H9 (cell line): ENCODE data around the gene POU4F3. TPM values are rescaled to one million over a fixed set of nuclear protein-coding genes. Genes with fewer than 3 reads are reported as not detected.

Experiments
- DNase-seq: peaks from one replicate; pipeline ENCODE4 v3.0.0-alpha.2; 2017
- H2AFZ ChIP-seq: one replicate; pipeline ENCODE4 v1.6.1; 2013; ENCODE audit warnings: mild to moderate bottlenecking, low read length, control low read depth, moderate library complexity
- H2AK5ac ChIP-seq: 2 replicates; pipeline ENCODE4 v1.6.1; 2013; ENCODE audit warnings: low read length, control low read depth, mixed read lengths; ENCODE audit not compliant: insufficient read length
- H2BK120ac ChIP-seq: one replicate; pipeline ENCODE4 v1.6.1; 2013; ENCODE audit warnings: low read depth, mild to moderate bottlenecking, low read length, control low read depth, inconsistent platforms; ENCODE audit not compliant: poor library complexity, severe bottlenecking
- H2BK12ac ChIP-seq: 2 replicates; pipeline ENCODE4 v1.6.1; 2013; ENCODE audit warnings: low read length, control low read depth, mixed read lengths, low read depth; ENCODE audit not compliant: insufficient read length
- H2BK15ac ChIP-seq: 2 replicates; pipeline ENCODE4 v1.6.1; 2013; ENCODE audit warnings: low read depth, low read length, control low read depth
- H2BK20ac ChIP-seq: one replicate; pipeline ENCODE4 v1.6.1; 2013; ENCODE audit warnings: low read depth, mild to moderate bottlenecking, low read length, control low read depth, inconsistent platforms; ENCODE audit not compliant: poor library complexity, severe bottlenecking
- H2BK5ac ChIP-seq: 2 replicates; pipeline ENCODE4 v1.6.1; 2013; ENCODE audit warnings: low read length, control low read depth, mixed read lengths; ENCODE audit not compliant: insufficient read length
- H3K14ac ChIP-seq: 2 replicates; pipeline ENCODE4 v1.6.1; 2013; ENCODE audit warnings: low read length, control low read depth; ENCODE audit not compliant: insufficient read depth
- H3K18ac ChIP-seq: 2 replicates; pipeline ENCODE4 v1.6.1; 2013; ENCODE audit warnings: low read depth, mild to moderate bottlenecking, mixed read lengths, low read length, control low read depth; ENCODE audit not compliant: insufficient read length
- H3K23ac ChIP-seq: 2 replicates; pipeline ENCODE4 v1.6.1; 2013; ENCODE audit warnings: low read length, control low read depth, mixed read lengths, low read depth; ENCODE audit not compliant: insufficient read length
- H3K23me2 ChIP-seq: 2 replicates; pipeline ENCODE4 v1.6.1; 2013; ENCODE audit warnings: low read depth, mild to moderate bottlenecking, mixed read lengths, low read length, control low read depth; ENCODE audit not compliant: insufficient read length, poor library complexity, severe bottlenecking
- H3K27ac ChIP-seq: 2 replicates; pipeline ENCODE4 v1.5.1; 2013; ENCODE audit warnings: low read length, control low read depth, mixed read lengths, low read depth; ENCODE audit not compliant: insufficient read length
- H3K27me3 ChIP-seq: 2 replicates; pipeline ENCODE4 v1.6.1; 2013; ENCODE audit warnings: low read length, control low read depth, inconsistent platforms; ENCODE audit not compliant: insufficient read depth
- H3K4ac ChIP-seq: 2 replicates; pipeline ENCODE4 v1.6.1; 2013; ENCODE audit warnings: low read depth, mild to moderate bottlenecking, control low read depth, inconsistent platforms, low read length, moderate library complexity
- H3K4me1 ChIP-seq: 2 replicates; pipeline ENCODE4 v1.6.1; 2013; ENCODE audit warnings: low read length, control low read depth, inconsistent platforms; ENCODE audit not compliant: insufficient read depth
- H3K4me2 ChIP-seq: 2 replicates; pipeline ENCODE4 v1.6.1; 2013; ENCODE audit warnings: low read length, control low read depth, mixed read lengths; ENCODE audit not compliant: insufficient read length, insufficient read depth
- H3K56ac ChIP-seq: 2 replicates; pipeline ENCODE4 v1.6.1; 2013; ENCODE audit warnings: low read depth, mild to moderate bottlenecking, mixed read lengths, low read length, control low read depth; ENCODE audit not compliant: insufficient read length
- H3K79me1 ChIP-seq: 2 replicates; pipeline ENCODE4 v1.6.1; 2013; ENCODE audit warnings: low read depth, mild to moderate bottlenecking, moderate library complexity, low read length, control low read depth, inconsistent platforms; ENCODE audit not compliant: insufficient read depth, poor library complexity, severe bottlenecking
- H3K79me2 ChIP-seq: 2 replicates; pipeline ENCODE4 v1.6.1; 2013; ENCODE audit warnings: low read length, control low read depth, inconsistent platforms; ENCODE audit not compliant: insufficient read depth
- H3K9ac ChIP-seq: 2 replicates; pipeline ENCODE4 v1.6.1; 2013; ENCODE audit warnings: low read length, control low read depth, mixed read lengths; ENCODE audit not compliant: insufficient read length; ENCODE audit errors: extremely low read depth
- H3K9me3 ChIP-seq: one replicate; pipeline ENCODE4 v1.6.1; 2013; ENCODE audit warnings: low read depth, low read length, inconsistent platforms; ENCODE audit not compliant: control insufficient read depth
- H3T11ph ChIP-seq: one replicate; pipeline ENCODE4 v1.6.1; 2013; ENCODE audit warnings: mild to moderate bottlenecking, low read length, control low read depth, inconsistent platforms
- H4K20me1 ChIP-seq: one replicate; pipeline ENCODE4 v1.6.1; 2013; ENCODE audit not compliant: control insufficient read depth, insufficient read length, insufficient read depth
- H4K5ac ChIP-seq: 2 replicates; pipeline ENCODE4 v1.6.1; 2013; ENCODE audit warnings: low read depth, mild to moderate bottlenecking, mixed read lengths, low read length, control low read depth; ENCODE audit not compliant: insufficient read length
- H4K8ac ChIP-seq: replicated peaks from 2 replicates; pipeline ENCODE4 v1.6.1; 2013; ENCODE audit warnings: low read length, control low read depth, mixed read lengths, low read depth; ENCODE audit not compliant: insufficient read length
- H4K91ac ChIP-seq: 2 replicates; pipeline ENCODE4 v1.6.1; 2013; ENCODE audit warnings: low read depth, mild to moderate bottlenecking, moderate library complexity, mixed read lengths, low read length, control low read depth; ENCODE audit not compliant: insufficient read length
- H3K27ac Mint-ChIP-seq, 3 experiments: 2 replicates in 2 of 3; 3 replicates in 1 of 3; pipeline ENCODE4 v1.8.0; 2020 to 2021; ENCODE audit warnings: mixed read lengths in 3 of 3, mild to moderate bottlenecking in 1 of 3, moderate library complexity in 1 of 3
- H3K27me3 Mint-ChIP-seq: 2 replicates; pipeline ENCODE4 v1.8.0; 2021; ENCODE audit warnings: low read depth, mild to moderate bottlenecking, moderate library complexity, mixed read lengths
- H3K36me3 Mint-ChIP-seq, 3 experiments: 2 replicates in 2 of 3; 3 replicates in 1 of 3; pipeline ENCODE4 v1.8.0; 2020 to 2021; ENCODE audit warnings: low read depth in 3 of 3, mixed read lengths in 3 of 3; ENCODE audit not compliant: insufficient read depth in 1 of 3
- H3K4me1 Mint-ChIP-seq, 2 experiments: 2 replicates each; pipeline ENCODE4 v1.8.0; 2020; ENCODE audit warnings: mixed read lengths in 2 of 2
- H3K4me3 Mint-ChIP-seq, 2 experiments: 2 replicates in 1 of 2; 3 replicates in 1 of 2; pipeline ENCODE4 v1.8.0; 2020 to 2021; ENCODE audit warnings: mild to moderate bottlenecking in 2 of 2, mixed read lengths in 2 of 2, moderate library complexity in 1 of 2
- H3K9me3 Mint-ChIP-seq, 2 experiments: 2 replicates in 1 of 2; 3 replicates in 1 of 2; pipeline ENCODE4 v1.8.0; 2020; ENCODE audit warnings: mild to moderate bottlenecking in 2 of 2, mixed read lengths in 2 of 2, moderate library complexity in 1 of 2
- CTCF ChIP-seq: fragments of 200-600 bp; sonication (generic); conservative IDR thresholded peaks from 3 replicates; pipeline ENCODE4 v1.8.0; 2021; ENCODE audit warnings: antibody characterized with exemption, mild to moderate bottlenecking
- WGBS: extraction: QIAGEN DNeasy Blood & Tissue Kit; methylation state at CpG from one replicate; pipeline ENCODE4 v1.1.7; 2013; ENCODE audit warnings: missing lambda C conversion rate, low lambda C conversion rate, mixed read lengths; ENCODE audit not compliant: insufficient read length; ENCODE audit errors: extremely low coverage; 5-methylcytosine and 5-hydroxymethylcytosine counted together
- total RNA-seq: library from RNA; stranded (reverse); gene quantifications from 2 replicates; pipeline ENCODE4 v1.2.1, GENCODE V29; 2021

POU4F3 gene
- total RNA-seq, 1 experiment from 2014 or later, result not detected

- Histone ChIP-seq H2BK12ac (no peak overlapping the region), H3K23ac (no peak overlapping the region), H4K91ac (no peak overlapping the region), H3K18ac (no peak overlapping the region), H4K20me1 (no peaks in the 10 kb centered on the region), H3K79me2 (no peaks in the 10 kb centered on the region), H3K9me3 (no peaks in the 10 kb centered on the region), H2AK5ac (no peak overlapping the region), H2BK5ac (no peak overlapping the region), H4K8ac (no peak overlapping the region), H4K5ac (no peak overlapping the region), H2BK20ac (no peak overlapping the region), H2BK15ac (no peak overlapping the region), H3K9ac (no peak overlapping the region), H3K14ac (no peak overlapping the region), H2AFZ (no peak overlapping the region), H2BK120ac (no peak overlapping the region), H3K56ac (no peak overlapping the region), H3K27ac (no peak overlapping the region), H3K27me3 (no peaks in the 10 kb centered on the region), H3K23me2 (no peaks in the 10 kb centered on the region), H3K4me1 (no peaks in the 10 kb centered on the region), H3K79me1 (no peaks in the 10 kb centered on the region), H3K4me2 (no peak overlapping the region), H3K4ac (no peak overlapping the region), H3T11ph (no peak overlapping the region)
- no CpG with 5 or more reads among the region's 7 CpGs for WGBS
- Mint-ChIP-seq H3K9me3 (no peaks in the 10 kb centered on the region), H3K4me3 (no peak overlapping the region), H3K27ac (no peak overlapping the region), H3K4me1 (peaks cover 6 to 13% of the 10 kb centered on the region in 2 experiments; a peak in 3 of 4 replicates), H3K36me3 (no peaks in the 10 kb centered on the region), H3K27me3 (peaks cover 4% of the 10 kb centered on the region)
- no peak for DNase-seq
- no peak for TF ChIP-seq CTCF
Measured at GRCh38 chr5:146313027-146313426, 25.6 kb upstream of the POU4F3 start.
